Peyer's patch (tissue), 4 donors: ENCODE data around the gene MRTFB.

Source experiments
- CTCF ChIP-seq, 6 experiments: fragments of 450-650 bp in 4 of 6; fragments of 200-600 bp in 2 of 6; sonication (generic) in 1 of 6; IDR thresholded peaks; one replicate each; pipeline ENCODE4 v1.5.1; 2017 to 2019; ENCODE audit warnings: antibody characterized with exemption in 6 of 6, mild to moderate bottlenecking in 3 of 6, moderate library complexity in 1 of 6
- POLR2A ChIP-seq, 2 donors: fragments of 450-650 bp; IDR thresholded peaks; one replicate each; pipeline ENCODE4 v1.5.1; 2017; ENCODE audit warnings: antibody characterized with exemption in 2 of 2, mild to moderate bottlenecking in 2 of 2, moderate library complexity in 2 of 2

DNA sequence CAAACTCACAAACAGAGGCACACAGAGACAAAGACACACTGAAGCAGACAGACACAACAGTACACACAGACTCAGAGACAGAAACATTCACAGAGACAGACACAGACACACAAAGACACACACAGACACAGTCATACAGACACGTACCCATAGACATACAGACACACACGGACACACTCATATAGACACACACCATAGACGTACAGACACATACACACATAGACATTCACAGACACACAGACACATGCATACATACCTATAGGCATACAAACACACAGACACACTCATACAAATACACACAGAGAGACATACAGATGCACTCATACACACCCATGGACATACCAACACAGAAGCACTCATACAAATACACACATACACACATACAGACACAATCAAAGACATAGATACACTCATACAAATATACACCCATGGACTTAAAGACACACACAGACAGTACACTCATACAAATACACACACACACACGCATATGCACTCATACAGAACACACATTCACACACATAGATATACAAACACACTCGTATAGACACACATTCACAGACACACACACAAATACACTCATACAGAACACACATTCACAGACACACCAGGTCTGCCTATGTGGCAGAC, 19.9 kb upstream of the MRTFB start:
- TF ChIP-seq POLR2A (IDR thresholded peaks at IDR 0.05) (no peak), CTCF (IDR thresholded peaks at IDR 0.05) (no peak)
